Measurements from ENCODE around the gene CMC1. TPM values are rescaled to one million over a fixed set of nuclear protein-coding genes. Genes with fewer than 3 reads are reported as not detected.

Gene CMC1
- total and polyA plus RNA-seq, 9 of the 15 experiments (the other 6 are each of a cell fraction or from before 2014, with no cell fraction given), result 15.9 to 74.6 (median 48.9) TPM

DNA sequence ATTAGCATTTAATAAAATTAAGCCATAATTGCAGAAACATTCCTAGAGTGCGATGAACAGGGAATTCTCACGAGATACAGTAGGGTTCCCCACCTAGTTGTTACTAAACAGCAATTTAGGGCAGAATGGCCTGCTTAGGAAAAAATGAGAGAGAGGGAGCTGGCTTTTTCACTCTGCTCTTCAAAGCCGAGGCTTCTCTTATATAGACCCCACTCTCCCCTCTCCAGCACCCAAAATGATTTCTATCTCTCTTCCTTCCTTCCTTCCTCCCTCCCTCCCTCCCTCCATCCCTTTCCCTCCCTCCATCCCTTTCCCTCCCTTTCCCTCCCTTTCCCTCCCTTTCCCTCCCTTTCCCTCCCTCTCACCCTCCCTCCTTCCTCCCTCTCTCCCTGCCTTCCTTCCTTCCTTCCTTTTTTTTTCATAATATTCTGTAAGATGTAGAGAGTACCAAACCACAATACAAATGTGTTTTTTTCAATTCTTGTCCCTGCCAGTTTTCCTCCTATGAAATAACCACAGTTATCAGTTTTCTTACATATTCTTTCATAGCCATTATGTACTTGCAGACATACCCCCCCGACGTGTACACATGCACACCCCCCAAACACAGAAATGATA is 59.0 kb downstream of the CMC1 start:
- intact Hi-C loops (cut with micrococcal nuclease) (no loop called here), in situ Hi-C loops (cut with MboI) (no loop called here)
- no peak overlapping the region for H3K4me3 ChIP-seq
- no peaks in the 10 kb centered on the region for H3K9me1 ChIP-seq (ENCODE audit: control insufficient read depth, insufficient read depth, low read length)
- no peak overlapping the region for H3K27ac ChIP-seq (ENCODE audit: extremely low read depth, low read depth, low read length)
- no peaks in the 10 kb centered on the region for H4K20me1 ChIP-seq (replicated peaks; ENCODE audit: control insufficient read depth, insufficient read depth, low read length)
- no TSS peak for BruUV-seq (replicated peaks)
- 91% methylated on average over 5 of the region's 5 CpGs for WGBS (ENCODE audit: insufficient coverage, low coverage, missing lambda C conversion rate)
- H3K79me2 ChIP-seq (ENCODE audit: control insufficient read depth, insufficient read depth, low read length), result no peaks in the 10 kb centered on the region
- POLR2A ChIA-PET, result no interaction called here
- H3K36me3 ChIP-seq (ENCODE audit: control insufficient read depth, insufficient read depth, low read length), result peaks cover 10% of the 10 kb centered on the region; the same call in 1 of the 3 replicates
- H3K4me2 ChIP-seq (ENCODE audit: insufficient read depth, low read length), result no peak overlapping the region
- ATAC-seq (no peak), FAIRE-seq (no peak), DNase-seq (ENCODE audit: extremely low read depth in 1 of 4, low spot score in 3 of 4) (no peak)
- no peaks in the 10 kb centered on the region for H3K9me3 ChIP-seq (replicated peaks; ENCODE audit: control insufficient read depth, insufficient read depth, low read depth, low read length)
- H3K4me1 ChIP-seq (replicated peaks in 1 of 2; ENCODE audit: control insufficient read depth in 2 of 2, insufficient read depth in 2 of 2, low read length in 2 of 2), result no peaks in the 10 kb centered on the region
- CTCF ChIA-PET (ENCODE audit: low intra/inter-chr PET ratio), result no interaction called here
- no peaks in the 10 kb centered on the region for H3K27me3 ChIP-seq (ENCODE audit: control insufficient read depth in 2 of 2, insufficient read depth in 2 of 2, low read length in 2 of 2)
- no peak overlapping the region for H3K9ac ChIP-seq (ENCODE audit: insufficient read depth in 1 of 2, low read depth in 2 of 2, low read length in 2 of 2)
- TF ChIP-seq PCBP2 (IDR thresholded peaks at IDR 0.05; ENCODE audit: low read depth, low read length, poor library complexity, severe bottlenecking) (peak; percentile 82), ZNF263 (CRISPR knock-in tag; IDR thresholded peaks at IDR 0.05; ENCODE audit: borderline replicate concordance) (no peak), PTBP1 (IDR thresholded peaks at IDR 0.05; ENCODE audit: low read depth, low read length) (no peak), SREBF2 (CRISPR knock-in tag; IDR thresholded peaks at IDR 0.05) (no peak), ZNF239 (CRISPR knock-in tag; IDR thresholded peaks at IDR 0.05) (no peak), NR2F6 (CRISPR knock-in tag; IDR thresholded peaks at IDR 0.05) (no peak), RNF2 (IDR thresholded peaks at IDR 0.05) (no peak), HNRNPK (IDR thresholded peaks at IDR 0.05; ENCODE audit: low read depth, low read length, poor library complexity, severe bottlenecking) (peak; percentile 73), FOXK1 (CRISPR knock-in tag; IDR thresholded peaks at IDR 0.05; ENCODE audit: borderline replicate concordance) (no peak), ZNF830 (CRISPR knock-in tag; IDR thresholded peaks at IDR 0.05) (no peak), PCBP1 (IDR thresholded peaks at IDR 0.05; ENCODE audit: low read depth, low read length, poor library complexity, severe bottlenecking) (peak; percentile 92)
- TF ChIP-seq, protein P1, sequence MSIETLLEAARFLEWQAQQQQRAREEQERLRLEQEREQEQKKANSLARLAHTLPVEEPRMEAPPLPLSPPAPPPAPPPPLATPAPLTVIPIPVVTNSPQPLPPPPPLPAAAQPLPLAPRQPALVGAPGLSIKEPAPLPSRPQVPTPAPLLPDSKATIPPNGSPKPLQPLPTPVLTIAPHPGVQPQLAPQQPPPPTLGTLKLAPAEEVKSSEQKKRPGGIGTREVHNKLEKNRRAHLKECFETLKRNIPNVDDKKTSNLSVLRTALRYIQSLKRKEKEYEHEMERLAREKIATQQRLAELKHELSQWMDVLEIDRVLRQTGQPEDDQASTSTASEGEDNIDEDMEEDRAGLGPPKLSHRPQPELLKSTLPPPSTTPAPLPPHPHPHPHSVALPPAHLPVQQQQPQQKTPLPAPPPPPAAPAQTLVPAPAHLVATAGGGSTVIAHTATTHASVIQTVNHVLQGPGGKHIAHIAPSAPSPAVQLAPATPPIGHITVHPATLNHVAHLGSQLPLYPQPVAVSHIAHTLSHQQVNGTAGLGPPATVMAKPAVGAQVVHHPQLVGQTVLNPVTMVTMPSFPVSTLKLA (conservative IDR thresholded peaks at IDR 0.05), result no peak
- H2AFZ ChIP-seq (ENCODE audit: low read depth, low read length), result no peak overlapping the region
